Lower leg skin (tissue), 4 donors: Measurements from ENCODE around the gene MBOAT7. TPM values are rescaled to one million over a fixed set of nuclear protein-coding genes. Genes with fewer than 3 reads are reported as not detected.

Experiments
- DNase-seq, 2 donors: peaks; one replicate each; pipeline ENCODE4 v3.0.0-alpha.2; 2019; ENCODE audit warnings: low spot score in 2 of 2
- H3K4me3 ChIP-seq: fragments of 200-600 bp; sonication (generic); 2 replicates; pipeline ENCODE4 v1.5.1; 2017; ENCODE audit warnings: mild to moderate bottlenecking, low read depth; ENCODE audit not compliant: poor library complexity, severe bottlenecking
- CTCF ChIP-seq, 3 donors: fragments of 450-650 bp; IDR thresholded peaks; one replicate each; pipeline ENCODE4 v1.5.1; 2016; ENCODE audit warnings: antibody characterized with exemption in 3 of 3, mild to moderate bottlenecking in 3 of 3, moderate library complexity in 2 of 3
- POLR2A ChIP-seq, 2 donors: fragments of 450-650 bp; IDR thresholded peaks; one replicate each; pipeline ENCODE4 v1.6.1; 2016 to 2017; ENCODE audit warnings: antibody characterized with exemption in 2 of 2, mild to moderate bottlenecking in 1 of 2, moderate library complexity in 1 of 2
- WGBS, 2 donors: methylation state at CpG; one replicate each; pipeline ENCODE4 v1.1.5; 2018; 5-methylcytosine and 5-hydroxymethylcytosine counted together
- intact Hi-C: fragments of 100-400 bp; cut with DNase I; formaldehyde crosslinking; loops from one replicate; pipeline ENCODE4 v1.15.0; 2023; ENCODE audit warnings: low total_unique reads
- total RNA-seq, 4 donors: library from RNA; depleted of rRNA; stranded (reverse); fragments of >200 nt; gene quantifications; one replicate each; pipeline ENCODE4 v1.1.0, GENCODE V29; 2016

Gene MBOAT7
- total RNA-seq, 4 donors from 2014 or later = 57.4 to 117 (median 62.2) TPM

DNA sequence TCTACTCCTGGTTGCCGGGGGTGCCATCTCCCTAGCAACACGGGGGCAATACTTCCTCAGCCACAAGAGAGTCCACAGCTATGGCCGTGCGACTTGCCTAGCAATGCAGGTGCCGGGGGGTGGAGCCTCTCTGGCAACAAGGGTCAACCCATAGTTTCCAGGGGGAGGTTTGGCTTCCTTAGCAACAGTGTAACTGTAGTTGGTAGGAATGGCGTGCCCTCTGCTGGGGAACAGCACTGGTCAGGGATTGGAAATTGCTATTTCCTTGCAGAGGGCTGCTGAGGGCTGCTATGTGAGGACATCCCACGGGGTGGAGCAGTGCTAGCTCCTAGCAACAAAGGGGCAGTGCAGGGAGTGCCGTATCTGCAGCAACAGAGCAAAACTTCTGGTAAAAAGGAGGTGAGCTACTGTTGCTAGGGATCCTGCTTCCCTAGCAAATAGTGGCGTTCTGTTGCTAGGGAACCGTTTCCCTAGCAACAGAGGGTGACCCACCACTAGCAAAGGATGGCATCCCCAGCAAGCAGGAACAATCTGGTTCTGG, 9.4 kb downstream of the MBOAT7 start:
- intact Hi-C loops = no loop called here
- WGBS, 2 donors = 52 to 60% methylated on average over 10 of the region's 10 CpGs
- no peak for DNase-seq
- TF ChIP-seq POLR2A (IDR thresholded peaks at IDR 0.05) (no peak), CTCF (IDR thresholded peaks at IDR 0.05) (no peak)
- H3K4me3 ChIP-seq = no peak overlapping the region

DNA sequence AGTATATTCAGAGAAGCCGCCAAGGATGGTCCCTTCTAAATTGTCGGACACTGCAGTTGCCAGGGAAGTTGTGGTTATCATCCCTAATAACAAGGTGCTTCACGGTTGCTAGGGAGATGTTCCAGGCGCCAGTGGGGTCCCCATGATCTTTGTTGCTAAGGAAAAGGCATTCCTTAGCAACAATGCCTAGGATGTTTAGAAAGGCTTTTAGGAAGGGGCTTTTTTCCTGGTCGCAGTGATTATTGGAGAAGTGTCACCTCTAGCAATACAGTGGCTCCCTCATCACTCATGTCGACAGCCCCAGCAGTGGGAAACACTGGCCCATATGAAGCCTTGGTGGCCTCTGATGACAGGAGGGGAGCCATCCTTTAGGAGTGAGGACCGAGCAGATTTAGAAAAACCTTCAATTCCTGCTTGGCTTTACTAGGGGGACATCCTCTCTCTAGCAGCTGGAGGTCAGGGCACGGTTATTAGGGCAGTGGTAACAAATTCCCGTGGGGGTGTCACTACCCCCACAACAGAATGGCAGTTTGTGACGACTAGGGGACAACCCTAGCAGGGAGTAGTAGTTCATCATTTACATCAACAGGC, 10.0 kb downstream of the MBOAT7 start:
- DNase-seq = no peak
- H3K4me3 ChIP-seq = no peak overlapping the region
- intact Hi-C loops = no loop called here
- 80 to 84% methylated on average over 10 of the region's 10 CpGs for WGBS, 2 donors
- no peak for TF ChIP-seq CTCF (IDR thresholded peaks at IDR 0.05)
- TF ChIP-seq POLR2A (IDR thresholded peaks at IDR 0.05) = no peak

- DNase-seq = no peak
- WGBS, 2 donors = 53 to 89% methylated on average over 18 to 23 of the region's 23 CpGs
- TF ChIP-seq CTCF (IDR thresholded peaks at IDR 0.05) (no peak), POLR2A (IDR thresholded peaks at IDR 0.05) (no peak)
- no peak overlapping the region for H3K4me3 ChIP-seq
- intact Hi-C loops = no loop called here
Measured at GRCh38 chr19:54178581-54179261, 10.7 kb downstream of the MBOAT7 start.

DNA sequence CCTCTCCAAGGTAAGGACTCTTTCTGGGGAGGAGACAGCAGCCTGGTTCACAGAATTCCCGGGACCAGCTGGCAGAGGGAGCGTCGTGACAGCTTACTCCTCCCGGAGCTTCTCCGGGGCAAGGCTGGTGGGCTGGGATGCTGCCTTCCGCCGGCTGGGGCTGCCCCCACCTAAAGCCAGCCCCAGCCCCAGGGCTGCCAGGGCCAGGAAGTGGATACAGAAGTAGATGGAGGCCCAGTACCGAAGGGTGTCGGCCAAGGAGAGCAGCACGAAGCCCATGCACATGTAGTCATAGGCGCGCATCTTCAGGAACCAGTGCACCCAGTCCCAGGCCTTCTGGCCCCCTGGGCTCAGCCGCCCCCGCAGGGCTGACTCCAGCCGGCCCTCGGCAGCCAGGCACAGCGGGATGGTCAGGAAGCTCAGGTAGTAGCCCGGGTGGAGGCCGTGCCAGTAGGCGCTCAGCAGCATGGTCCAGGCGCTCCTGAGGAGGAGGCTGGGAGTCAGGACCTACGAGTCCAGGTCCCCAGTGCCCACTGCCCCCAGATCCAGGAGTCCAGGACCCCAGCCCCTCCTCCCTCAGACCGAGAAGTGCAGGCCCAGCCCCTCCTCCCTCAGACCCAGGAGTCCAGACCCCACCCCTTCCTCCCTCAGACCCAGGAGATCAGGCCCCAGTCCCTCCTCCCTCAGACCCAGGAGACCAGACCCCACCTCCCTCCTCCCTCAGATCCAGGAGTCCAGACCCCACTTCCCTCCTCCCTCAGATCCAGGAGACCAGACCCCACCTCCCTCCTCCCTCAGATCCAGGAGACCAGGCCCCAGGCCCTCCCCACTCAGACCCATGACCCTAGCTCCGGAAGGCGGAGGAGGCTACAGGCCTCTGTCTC, 15.2 kb downstream of the MBOAT7 start:
- WGBS, 2 donors = 67 to 78% methylated on average over 17 to 23 of the region's 25 CpGs
- no peak for TF ChIP-seq POLR2A (IDR thresholded peaks at IDR 0.05)
- TF ChIP-seq CTCF (IDR thresholded peaks at IDR 0.05) = no peak
- no peak for DNase-seq
- intact Hi-C loops = no loop called here
- H3K4me3 ChIP-seq = no peak overlapping the region

GRCh38 chr19:54173359-54173699, 16.1 kb downstream of the MBOAT7 start:
- no peak overlapping the region for H3K4me3 ChIP-seq
- intact Hi-C loops = no loop called here
- 37 to 43% methylated on average over 15 of the region's 15 CpGs for WGBS, 2 donors
- DNase-seq = no peak
- no peak for TF ChIP-seq POLR2A (IDR thresholded peaks at IDR 0.05)
- TF ChIP-seq CTCF (IDR thresholded peaks at IDR 0.05) = no peak
